GM19397 (cell line): ENCODE results near the gene MAGEE1.

ENCODE experiments used
- ATAC-seq: cut with Tn5 transposase; IDR thresholded peaks from one replicate; pipeline ENCODE4 v1.9.1; 2021; ENCODE audit warnings: mild to moderate bottlenecking, moderate library complexity; ENCODE audit not compliant: unreplicated experiment

MAGEE1 gene

GRCh38 chrX:76427560-76428242 lies at the start of gene MAGEE1:
Gene MAGEE1, plus strand, starts transcription at chrX:76427710. Its CDS starts 221 bp downstream, at chrX:76427931.
- peak; percentile 92 for ATAC-seq

DNA sequence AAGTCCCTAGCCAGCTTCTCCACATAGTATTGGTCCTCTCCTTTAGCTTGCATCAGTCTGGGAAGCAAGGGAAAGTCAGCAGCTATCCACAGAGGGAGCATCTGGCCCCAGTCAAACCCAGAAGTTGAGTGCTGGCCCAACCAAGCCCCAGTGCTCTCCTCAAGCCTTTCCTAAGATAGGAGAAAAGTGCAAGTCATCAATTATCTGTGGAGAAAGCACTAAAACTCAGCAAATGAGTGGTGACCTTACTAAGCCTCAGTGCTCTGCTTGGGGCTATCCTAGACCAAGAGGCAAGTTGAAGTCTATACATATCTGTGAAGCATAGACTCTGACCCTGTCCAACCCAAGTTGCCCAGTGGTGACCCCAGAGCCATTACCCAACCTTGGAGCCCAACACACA lies 28.5 kb upstream of the MAGEE1 start:
- ATAC-seq, result no peak

DNA sequence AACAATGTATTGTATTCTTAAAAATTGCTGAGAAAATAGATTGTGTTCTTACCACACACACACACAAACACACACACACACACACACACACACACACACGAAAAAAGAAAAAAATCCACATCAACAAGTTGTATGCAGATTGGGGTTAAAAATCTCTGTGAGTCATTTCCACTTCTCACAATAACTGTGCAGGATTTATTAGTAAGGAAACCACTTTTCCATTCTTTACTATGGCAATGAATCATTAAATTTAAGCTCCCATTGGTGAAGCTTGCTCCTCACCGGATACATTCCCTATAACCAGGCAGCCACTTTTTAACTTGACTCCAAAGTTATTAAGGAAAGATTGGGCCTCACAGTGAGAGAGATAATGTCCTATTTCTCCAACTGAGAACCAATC lies 19.7 kb upstream of the MAGEE1 start:
- no peak for ATAC-seq

- no peak for ATAC-seq
These were observed 7.3 kb upstream of the MAGEE1 start for GRCh38 chrX:76420237-76420636.

DNA sequence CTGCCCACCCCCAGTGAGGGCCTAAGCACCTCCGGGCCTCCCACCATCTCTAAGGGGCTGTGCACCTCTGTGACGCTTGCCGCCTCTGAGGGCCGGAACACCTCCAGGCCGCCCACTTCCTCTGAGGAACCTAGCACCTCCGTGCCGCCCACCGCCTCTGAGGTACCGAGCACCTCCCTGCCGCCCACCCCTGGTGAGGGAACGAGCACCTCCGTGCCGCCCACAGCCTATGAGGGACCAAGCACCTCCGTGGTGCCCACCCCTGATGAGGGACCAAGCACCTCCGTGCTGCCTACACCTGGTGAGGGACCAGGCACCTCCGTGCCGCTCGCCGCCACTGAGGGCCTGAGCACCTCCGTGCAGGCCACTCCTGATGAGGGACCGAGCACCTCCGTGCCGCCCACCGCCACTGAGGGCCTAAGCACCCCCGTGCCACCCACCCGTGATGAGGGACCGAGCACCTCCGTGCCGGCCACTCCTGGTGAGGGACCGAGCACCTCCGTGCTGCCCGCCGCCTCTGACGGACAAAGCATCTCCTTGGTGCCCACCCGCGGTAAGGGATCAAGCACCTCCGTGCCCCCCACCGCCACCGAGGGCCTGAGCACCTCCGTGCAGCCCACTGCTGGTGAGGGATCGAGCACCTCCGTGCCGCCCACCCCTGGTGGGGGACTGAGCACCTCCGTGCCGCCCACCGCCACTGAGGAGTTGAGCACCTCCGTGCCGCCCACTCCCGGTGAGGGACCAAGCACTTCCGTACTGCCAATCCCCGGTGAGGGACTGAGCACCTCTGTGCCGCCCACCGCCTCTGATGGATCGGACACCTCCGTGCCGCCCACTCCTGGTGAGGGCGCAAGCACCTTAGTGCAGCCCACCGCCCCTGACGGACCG lies 977 bp downstream of the MAGEE1 start:
- ATAC-seq, result peak; percentile 43

DNA sequence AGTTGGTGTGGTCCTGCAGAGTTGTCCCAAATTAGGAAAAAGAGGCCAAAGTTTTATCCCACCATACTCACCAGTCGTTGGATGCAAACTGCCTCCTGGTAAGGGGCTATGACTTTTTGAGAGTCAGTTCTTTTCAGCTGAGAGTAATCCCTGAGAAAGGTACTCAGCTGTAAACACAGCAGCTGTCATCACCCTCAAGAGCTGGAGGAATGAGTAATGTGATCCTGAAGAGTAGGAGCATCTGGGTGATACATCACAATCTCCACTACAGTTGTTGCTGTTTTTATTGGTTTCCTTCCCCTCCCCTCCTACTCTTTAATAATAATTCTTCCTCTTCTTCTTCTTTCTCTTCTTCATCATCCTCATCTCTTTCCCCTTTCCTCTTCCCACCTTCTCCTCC lies 5.7 kb downstream of the MAGEE1 start:
- ATAC-seq, result no peak

- no peak for ATAC-seq
These were observed 6.7 kb downstream of the MAGEE1 start for GRCh38 chrX:76434103-76434741.

GRCh38 chrX:76439188-76439587 lies 11.7 kb downstream of the MAGEE1 start:
- no peak for ATAC-seq

GRCh38 chrX:76453737-76454406 lies 26.4 kb downstream of the MAGEE1 start:
- no peak for ATAC-seq

DNA sequence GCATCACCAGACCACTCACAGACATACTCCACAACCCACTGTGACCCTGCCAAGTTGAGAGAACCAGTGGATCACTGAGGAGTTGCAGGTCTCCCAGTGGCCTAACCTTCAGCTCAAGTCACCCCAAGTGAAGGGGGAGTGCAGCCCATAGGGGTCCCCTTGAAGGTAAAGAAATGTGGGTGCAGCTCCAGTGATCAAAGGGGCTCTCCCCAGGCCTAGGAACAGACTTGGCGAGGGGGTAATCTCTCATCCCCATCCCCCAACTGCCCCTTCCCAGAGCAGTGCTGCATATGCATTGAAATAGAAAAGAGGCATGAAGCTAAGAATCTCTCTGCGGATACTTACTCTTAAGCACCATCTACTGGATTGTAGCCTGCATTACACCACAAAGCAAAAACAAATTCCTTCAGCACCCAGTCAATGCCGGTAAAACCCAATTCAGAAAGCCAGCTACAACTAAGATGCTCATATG lies 27.0 kb downstream of the MAGEE1 start:
- ATAC-seq, result no peak

- ATAC-seq, result no peak
These were observed 49.8 kb downstream of the MAGEE1 start for GRCh38 chrX:76477353-76477752.
